SK-N-SH (cell line): ENCODE data around the gene OR14I1. TPM values are rescaled to one million over a fixed set of nuclear protein-coding genes. Genes with fewer than 3 reads are reported as not detected.

Experiments used
- CTCF ChIA-PET: fragments of 300-600, 350-600 bp; formaldehyde crosslinking; extraction: SDS; loops from one replicate; lab custom pipeline; 2021; lab: Yijun Ruan, JAX
- POLR2A ChIA-PET: fragments of 350-600 bp; sonication (Branson Sonifier 250); formaldehyde crosslinking; extraction: SDS; loops from one replicate; lab custom pipeline; 2020; ENCODE audit warnings: antibody characterized with exemption, inconsistent platforms; lab: Yijun Ruan, JAX
- DNase-seq: peaks from one replicate; pipeline ENCODE4 v3.0.0; 2012
- H2AFZ ChIP-seq: fragments of 200-600 bp; sonication (generic); 2 replicates; pipeline ENCODE4 v1.8.1; 2016; ENCODE audit warnings: antibody characterized with exemption, mild to moderate bottlenecking, low read depth
- H3F3A ChIP-seq: fragments of 200-600 bp; sonication (generic); replicated peaks from 2 replicates; pipeline ENCODE3; 2016; ENCODE audit warnings: antibody characterized with exemption, mild to moderate bottlenecking; ENCODE audit not compliant: insufficient read depth
- H3K27ac ChIP-seq, 2 experiments: fragments of 200-500 bp in 1 of 2; fragments of 200-600 bp in 1 of 2; sonication (Bioruptor generic) in 1 of 2; sonication (generic), shearing (Covaris generic) in 1 of 2; 2 replicates each; pipeline versions ENCODE4 v1.5.1 to v1.6.1; 2014 to 2016; ENCODE audit warnings: low read depth in 2 of 2, inconsistent platforms in 1 of 2, low read length in 1 of 2, mild to moderate bottlenecking in 1 of 2, mixed read lengths in 1 of 2
- H3K27me3 ChIP-seq: fragments of 200-600 bp; sonication (generic), shearing (Covaris generic); 2 replicates; pipeline ENCODE4 v1.6.1; 2016; ENCODE audit warnings: mixed run types; ENCODE audit not compliant: insufficient read depth
- H3K36me3 ChIP-seq, 2 experiments: fragments of 200-500 bp in 1 of 2; fragments of 200-600 bp in 1 of 2; sonication (Bioruptor generic) in 1 of 2; sonication (generic) in 1 of 2; replicated peaks in 1 of 2; 2 replicates each; pipeline versions ENCODE3 to v1.5.1; 2014 to 2016; ENCODE audit warnings: low read length in 1 of 2, mild to moderate bottlenecking in 1 of 2; ENCODE audit not compliant: insufficient read depth in 2 of 2, control insufficient read depth in 1 of 2
- H3K4me1 ChIP-seq, 2 experiments: fragments of 200-500 bp in 1 of 2; fragments of 200-600 bp in 1 of 2; sonication (Bioruptor generic) in 1 of 2; sonication (generic), shearing (Covaris generic) in 1 of 2; 2 replicates each; pipeline versions ENCODE4 v1.5.1 to v1.6.1; 2014 to 2016; ENCODE audit warnings: low read depth in 1 of 2, low read length in 1 of 2, mixed run types in 1 of 2; ENCODE audit not compliant: insufficient read depth in 2 of 2, control insufficient read depth in 1 of 2
- H3K4me2 ChIP-seq: fragments of 200-600 bp; sonication (generic), shearing (Covaris generic); 2 replicates; pipeline ENCODE4 v1.6.1; 2017; ENCODE audit warnings: mixed run types
- H3K4me3 ChIP-seq, 2 experiments: fragments of 200-500 bp in 1 of 2; fragments of 200-600 bp in 1 of 2; sonication (Bioruptor generic) in 1 of 2; sonication (generic), shearing (Covaris generic) in 1 of 2; 2 replicates each; pipeline versions ENCODE4 v1.5.1 to v1.8.1; 2014 to 2016; ENCODE audit warnings: low read depth in 2 of 2, inconsistent platforms in 1 of 2, low read length in 1 of 2, mild to moderate bottlenecking in 1 of 2, mixed read lengths in 1 of 2, moderate library complexity in 1 of 2
- H3K79me2 ChIP-seq: fragments of 200-600 bp; sonication (generic); 2 replicates; pipeline ENCODE4 v1.8.1; 2017; ENCODE audit warnings: mild to moderate bottlenecking; ENCODE audit not compliant: insufficient read depth
- H3K9ac ChIP-seq: fragments of 200-600 bp; sonication (generic); 2 replicates; pipeline ENCODE4 v1.6.1; 2017; ENCODE audit warnings: mixed run types
- H3K9me2 ChIP-seq: fragments of 200-600 bp; sonication (generic); 2 replicates; pipeline ENCODE4 v1.6.1; 2017; ENCODE audit warnings: mixed run types
- H3K9me3 ChIP-seq: fragments of 200-600 bp; sonication (generic); 2 replicates; pipeline ENCODE4 v1.6.1; 2017; ENCODE audit warnings: mixed run types, mild to moderate bottlenecking, moderate library complexity
- H4K20me1 ChIP-seq: fragments of 200-600 bp; sonication (generic); 2 replicates; pipeline ENCODE4 v1.6.1; 2017; ENCODE audit warnings: mild to moderate bottlenecking, mixed run types; ENCODE audit not compliant: insufficient read depth
- FOSL2 ChIP-seq: IDR thresholded peaks from 2 replicates; pipeline ENCODE4 v1.4.0; 2012; ENCODE audit warnings: low read depth, mild to moderate bottlenecking, moderate library complexity, borderline replicate concordance
- FOXJ3 ChIP-seq: sonication (generic); formaldehyde crosslinking; IDR thresholded peaks from 2 replicates; pipeline ENCODE4 v1.5.1; 2020; ENCODE audit warnings: mild to moderate bottlenecking, missing genetic modification reagents
- FOXM1 ChIP-seq: IDR thresholded peaks from 2 replicates; pipeline ENCODE4 v1.4.0; 2012; ENCODE audit warnings: low read depth, mild to moderate bottlenecking
- MAX ChIP-seq: IDR thresholded peaks from 2 replicates; pipeline ENCODE4 v1.4.0; 2012; ENCODE audit warnings: low read depth
- MXI1 ChIP-seq: IDR thresholded peaks from 2 replicates; pipeline ENCODE4 v1.6.1; 2012; ENCODE audit warnings: mild to moderate bottlenecking, low read depth, low read length, improper control_type of control experiment
- NRF1 ChIP-seq: IDR thresholded peaks from 2 replicates; pipeline ENCODE4 v1.6.1; 2012; ENCODE audit warnings: low read depth, mild to moderate bottlenecking, low read length
- RCOR1 ChIP-seq: fragments of 150-350 bp; IDR thresholded peaks from 2 replicates; pipeline ENCODE4 v1.6.1; 2017; ENCODE audit warnings: antibody characterized with exemption, low read length
- RFX5 ChIP-seq: IDR thresholded peaks from 2 replicates; pipeline ENCODE4 v1.6.1; 2012; ENCODE audit warnings: mild to moderate bottlenecking, improper control_type of control experiment, low read length
- RXRA ChIP-seq: IDR thresholded peaks from 2 replicates; pipeline ENCODE4 v1.4.0; 2012; ENCODE audit warnings: low read depth, mild to moderate bottlenecking, borderline replicate concordance
- TAF1 ChIP-seq: IDR thresholded peaks from 2 replicates; pipeline ENCODE4 v1.6.1; 2012; ENCODE audit warnings: low read depth, mild to moderate bottlenecking, low read length, moderate library complexity, borderline replicate concordance
- TCF12 ChIP-seq: IDR thresholded peaks from 2 replicates; pipeline ENCODE4 v1.4.0; 2012
- USF2 ChIP-seq: fragments of 150-350 bp; IDR thresholded peaks from 2 replicates; pipeline ENCODE4 v1.6.1; 2017; ENCODE audit warnings: antibody characterized with exemption, low read length, low read depth, borderline replicate concordance
- YY1 ChIP-seq: IDR thresholded peaks from 2 replicates; pipeline ENCODE4 v1.4.0; 2012; ENCODE audit warnings: low read depth, mild to moderate bottlenecking
- WGBS: methylation state at CpG from one replicate; pipeline ENCODE4 v1.1.6; 2017; ENCODE audit warnings: low lambda C conversion rate; 5-methylcytosine and 5-hydroxymethylcytosine counted together
- polyA plus RNA-seq, 3 experiments: library from polyadenylated mRNA; depleted of rRNA; stranded (reverse); fragments of >200 nt; gene quantifications; 2 replicates each; pipeline ENCODE4 v1.2.3, GENCODE V29; 2012
- TF ChIP-seq, protein P1 (sequence below): fragments of 200-600 bp; sonication (generic); IDR thresholded peaks from 2 replicates; pipeline ENCODE4 v1.6.1; 2017; ENCODE audit warnings: antibody characterized with exemption, mild to moderate bottlenecking, moderate library complexity
- TF ChIP-seq, protein P2 (sequence below): fragments of 150-350 bp; IDR thresholded peaks from 2 replicates; pipeline ENCODE4 v1.6.1; 2016; ENCODE audit warnings: mild to moderate bottlenecking, low read depth, low read length

OR14I1 gene
- polyA plus RNA-seq, 1 of the 3 experiments (the other 2 are of a cell fraction) = not detected

- no peak for TF ChIP-seq USF2
Observed at GRCh38 chr1:248733566-248733965, 31.0 kb upstream of the OR14I1 start (continued).

GRCh38 chr1:248730507-248731335 is 28.2 kb upstream of the OR14I1 start:
- no peaks in the 10 kb centered on the region; the same call in 1 of the 2 replicates for H3K27me3 ChIP-seq
- no peaks in the 10 kb centered on the region for H3K9me2 ChIP-seq
- ChIA-PET CTCF (no interaction called here), POLR2A (no interaction called here)
- peak; percentile 63 for DNase-seq
- TF ChIP-seq MXI1 = no peak
- TF ChIP-seq TCF12 = no peak
- TF ChIP-seq MAX = peak; percentile 75
- TF ChIP-seq TAF1 = 0 out of 2 replicates have a peak, but pooled peaks have one; percentile 19
- TF ChIP-seq, protein P1, sequence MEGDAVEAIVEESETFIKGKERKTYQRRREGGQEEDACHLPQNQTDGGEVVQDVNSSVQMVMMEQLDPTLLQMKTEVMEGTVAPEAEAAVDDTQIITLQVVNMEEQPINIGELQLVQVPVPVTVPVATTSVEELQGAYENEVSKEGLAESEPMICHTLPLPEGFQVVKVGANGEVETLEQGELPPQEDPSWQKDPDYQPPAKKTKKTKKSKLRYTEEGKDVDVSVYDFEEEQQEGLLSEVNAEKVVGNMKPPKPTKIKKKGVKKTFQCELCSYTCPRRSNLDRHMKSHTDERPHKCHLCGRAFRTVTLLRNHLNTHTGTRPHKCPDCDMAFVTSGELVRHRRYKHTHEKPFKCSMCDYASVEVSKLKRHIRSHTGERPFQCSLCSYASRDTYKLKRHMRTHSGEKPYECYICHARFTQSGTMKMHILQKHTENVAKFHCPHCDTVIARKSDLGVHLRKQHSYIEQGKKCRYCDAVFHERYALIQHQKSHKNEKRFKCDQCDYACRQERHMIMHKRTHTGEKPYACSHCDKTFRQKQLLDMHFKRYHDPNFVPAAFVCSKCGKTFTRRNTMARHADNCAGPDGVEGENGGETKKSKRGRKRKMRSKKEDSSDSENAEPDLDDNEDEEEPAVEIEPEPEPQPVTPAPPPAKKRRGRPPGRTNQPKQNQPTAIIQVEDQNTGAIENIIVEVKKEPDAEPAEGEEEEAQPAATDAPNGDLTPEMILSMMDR = 0 out of 2 replicates have a peak, but pooled peaks have one; percentile 9
- peak; percentile 81 for TF ChIP-seq NRF1
- no peak for TF ChIP-seq RFX5
- no peak for TF ChIP-seq RCOR1
- TF ChIP-seq FOXM1 = no peak
- WGBS = 15% methylated on average over 13 of the region's 13 CpGs
- no peaks in the 10 kb centered on the region for H4K20me1 ChIP-seq
- H2AFZ ChIP-seq = peak overlapping the region; percentile 80
- H3K4me1 ChIP-seq = no peaks in the 10 kb centered on the region
- no peaks in the 10 kb centered on the region for H3K36me3 ChIP-seq
- peak overlapping the region; percentile 7 to 17; a peak in 2 of 4 replicates for H3K27ac ChIP-seq
- H3K79me2 ChIP-seq = no peaks in the 10 kb centered on the region
- H3F3A ChIP-seq = no peaks in the 10 kb centered on the region
- peak overlapping the region; percentile 25 for H3K9ac ChIP-seq
- H3K9me3 ChIP-seq = no peaks in the 10 kb centered on the region
- H3K4me3 ChIP-seq = peak overlapping the region; percentile 51 to 59
- H3K4me2 ChIP-seq = peak overlapping the region; percentile 56

GRCh38 chr1:248714248-248714647 is 11.7 kb upstream of the OR14I1 start:
- H3F3A ChIP-seq = no peaks in the 10 kb centered on the region
- H2AFZ ChIP-seq = no peak overlapping the region
- no peak for DNase-seq
- no peaks in the 10 kb centered on the region for H3K27me3 ChIP-seq
- H3K9me3 ChIP-seq = peaks cover 19% of the 10 kb centered on the region; the same call in 1 of the 2 replicates
- H3K4me1 ChIP-seq = no peaks in the 10 kb centered on the region
- 3% methylated on average over 3 of the region's 3 CpGs for WGBS
- H3K36me3 ChIP-seq = no peaks in the 10 kb centered on the region
- H3K9ac ChIP-seq = no peak overlapping the region
- H3K4me3 ChIP-seq = no peak overlapping the region
- TF ChIP-seq, protein P2, sequence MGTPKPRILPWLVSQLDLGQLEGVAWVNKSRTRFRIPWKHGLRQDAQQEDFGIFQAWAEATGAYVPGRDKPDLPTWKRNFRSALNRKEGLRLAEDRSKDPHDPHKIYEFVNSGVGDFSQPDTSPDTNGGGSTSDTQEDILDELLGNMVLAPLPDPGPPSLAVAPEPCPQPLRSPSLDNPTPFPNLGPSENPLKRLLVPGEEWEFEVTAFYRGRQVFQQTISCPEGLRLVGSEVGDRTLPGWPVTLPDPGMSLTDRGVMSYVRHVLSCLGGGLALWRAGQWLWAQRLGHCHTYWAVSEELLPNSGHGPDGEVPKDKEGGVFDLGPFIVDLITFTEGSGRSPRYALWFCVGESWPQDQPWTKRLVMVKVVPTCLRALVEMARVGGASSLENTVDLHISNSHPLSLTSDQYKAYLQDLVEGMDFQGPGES = no peak
- TF ChIP-seq FOSL2 = no peak
- TF ChIP-seq, protein P1 = no peak
- peak; percentile 26; the same call in 1 of the 2 replicates for TF ChIP-seq YY1
- no peak for TF ChIP-seq MXI1
- TF ChIP-seq FOXJ3 (CRISPR knock-in tag) = no peak
- TF ChIP-seq RXRA = no peak
- no peaks in the 10 kb centered on the region for H3K79me2 ChIP-seq
- no peak overlapping the region for H3K4me2 ChIP-seq
- POLR2A ChIA-PET = no interaction called here
- no peak overlapping the region for H3K27ac ChIP-seq
- no peaks in the 10 kb centered on the region for H3K9me2 ChIP-seq
- CTCF ChIA-PET = interaction anchor here (1.7 kb wide), 1 partner anchor 93 kb away, joined by 4 read pairs; no protein-coding TSS in a partner anchor
- H4K20me1 ChIP-seq = no peaks in the 10 kb centered on the region
